SH-SY5Y (cell line): Measurements from ENCODE around the gene JSRP1.

ENCODE experiments used
- GATA2 ChIP-seq: IDR thresholded peaks from 2 replicates; pipeline ENCODE4 v1.6.1; 2011; ENCODE audit warnings: mild to moderate bottlenecking, low read depth, low read length
- GATA3 ChIP-seq: IDR thresholded peaks from 2 replicates; pipeline ENCODE4 v1.6.1; 2011; ENCODE audit warnings: low read depth, mild to moderate bottlenecking, low read length, moderate library complexity

The JSRP1 gene

GRCh38 chr19:2274931-2275535 lies 18.8 kb upstream of the JSRP1 start:
- no peak for TF ChIP-seq GATA2
- no peak for TF ChIP-seq GATA3

GRCh38 chr19:2274185-2274711 lies 18.0 kb upstream of the JSRP1 start:
- no peak for TF ChIP-seq GATA2
- no peak for TF ChIP-seq GATA3

DNA sequence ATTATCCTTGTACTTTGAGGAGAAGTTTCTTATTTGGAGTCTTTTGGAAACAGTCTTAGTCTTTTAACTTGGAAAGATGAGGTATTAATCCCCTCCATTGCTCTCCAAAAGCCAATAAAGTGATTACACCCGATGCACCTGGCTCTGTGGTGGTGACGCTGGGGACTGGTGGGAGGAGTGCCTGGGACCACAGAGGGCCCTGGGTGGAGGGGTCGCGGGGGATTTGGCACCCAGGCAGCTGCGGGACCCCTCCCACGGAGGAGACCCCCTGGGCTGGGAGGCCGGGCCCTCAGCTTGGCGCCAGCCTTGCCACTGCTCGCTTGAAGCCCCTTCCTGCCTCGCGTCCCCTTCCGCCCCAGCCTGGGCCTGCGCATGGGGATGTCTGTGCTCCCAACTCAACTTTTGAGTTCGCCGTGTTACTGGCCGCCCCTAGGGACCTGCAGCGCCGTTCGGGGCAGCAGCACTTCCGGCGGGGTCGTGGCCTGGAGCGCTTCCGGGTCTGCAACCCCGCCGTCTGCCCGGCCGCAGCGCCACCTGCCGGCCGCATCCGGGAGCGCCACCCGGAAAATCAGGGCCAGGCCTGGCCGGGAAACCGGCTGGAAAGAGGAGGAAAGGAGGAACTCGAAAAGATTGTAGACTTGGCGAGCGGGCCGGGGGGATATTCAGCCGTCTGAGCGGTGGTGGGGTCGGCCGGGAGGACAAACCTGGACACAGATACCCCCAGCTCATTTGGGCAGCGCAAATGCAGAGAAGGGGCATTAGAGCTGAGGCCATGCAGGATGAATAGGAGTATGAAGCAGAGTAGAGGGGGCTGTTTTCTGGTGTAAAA lies 17.4 kb upstream of the JSRP1 start:
- no peak for TF ChIP-seq GATA2
- no peak for TF ChIP-seq GATA3

DNA sequence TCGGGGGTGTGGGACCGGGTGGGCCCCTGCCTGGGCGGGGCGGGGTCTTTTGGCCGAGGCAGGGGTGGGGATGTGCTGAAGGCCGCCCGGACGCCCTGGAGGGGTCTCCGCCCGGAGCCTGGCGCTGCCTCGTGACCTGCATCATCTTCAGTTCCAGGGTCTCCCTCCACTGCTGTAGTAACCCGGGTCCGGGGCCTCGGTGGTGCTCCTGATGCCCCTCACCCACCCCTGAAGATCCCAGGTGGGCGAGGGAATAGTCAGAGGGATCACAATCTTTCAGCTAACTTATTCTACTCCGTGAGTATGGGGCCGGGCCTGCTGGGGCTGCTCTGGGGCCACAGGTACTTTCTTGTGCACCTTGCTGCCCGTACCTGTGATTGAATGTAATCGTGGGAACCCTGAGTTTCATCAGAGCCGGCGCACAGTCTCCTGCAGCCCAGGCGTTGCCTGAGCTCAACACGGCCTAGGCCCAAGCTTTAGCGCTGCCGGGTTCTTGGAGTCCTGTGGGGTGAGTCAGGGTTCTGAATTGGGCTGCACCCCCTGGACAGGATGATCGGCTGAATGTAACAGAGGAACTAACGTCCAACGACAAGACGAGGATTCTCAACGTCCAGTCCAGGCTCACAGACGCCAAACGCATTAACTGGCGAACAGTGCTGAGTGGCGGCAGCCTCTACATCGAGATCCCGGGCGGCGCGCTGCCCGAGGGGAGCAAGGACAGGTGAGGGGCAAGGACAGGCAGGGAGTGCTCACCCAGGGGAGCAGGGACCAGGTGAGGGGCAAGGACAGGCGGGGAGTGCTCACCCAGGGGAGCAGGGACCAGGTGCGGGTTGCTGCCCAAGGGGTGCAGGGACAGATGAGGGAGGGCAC lies 15.3 kb upstream of the JSRP1 start:
- no peak for TF ChIP-seq GATA3
- no peak for TF ChIP-seq GATA2

GRCh38 chr19:2270423-2271233 lies 14.4 kb upstream of the JSRP1 start:
- no peak for TF ChIP-seq GATA2
- TF ChIP-seq GATA3 = no peak

- TF ChIP-seq GATA3 (no peak), GATA2 (no peak)
Measured at GRCh38 chr19:2270157-2270422, 13.9 kb upstream of the JSRP1 start.

DNA sequence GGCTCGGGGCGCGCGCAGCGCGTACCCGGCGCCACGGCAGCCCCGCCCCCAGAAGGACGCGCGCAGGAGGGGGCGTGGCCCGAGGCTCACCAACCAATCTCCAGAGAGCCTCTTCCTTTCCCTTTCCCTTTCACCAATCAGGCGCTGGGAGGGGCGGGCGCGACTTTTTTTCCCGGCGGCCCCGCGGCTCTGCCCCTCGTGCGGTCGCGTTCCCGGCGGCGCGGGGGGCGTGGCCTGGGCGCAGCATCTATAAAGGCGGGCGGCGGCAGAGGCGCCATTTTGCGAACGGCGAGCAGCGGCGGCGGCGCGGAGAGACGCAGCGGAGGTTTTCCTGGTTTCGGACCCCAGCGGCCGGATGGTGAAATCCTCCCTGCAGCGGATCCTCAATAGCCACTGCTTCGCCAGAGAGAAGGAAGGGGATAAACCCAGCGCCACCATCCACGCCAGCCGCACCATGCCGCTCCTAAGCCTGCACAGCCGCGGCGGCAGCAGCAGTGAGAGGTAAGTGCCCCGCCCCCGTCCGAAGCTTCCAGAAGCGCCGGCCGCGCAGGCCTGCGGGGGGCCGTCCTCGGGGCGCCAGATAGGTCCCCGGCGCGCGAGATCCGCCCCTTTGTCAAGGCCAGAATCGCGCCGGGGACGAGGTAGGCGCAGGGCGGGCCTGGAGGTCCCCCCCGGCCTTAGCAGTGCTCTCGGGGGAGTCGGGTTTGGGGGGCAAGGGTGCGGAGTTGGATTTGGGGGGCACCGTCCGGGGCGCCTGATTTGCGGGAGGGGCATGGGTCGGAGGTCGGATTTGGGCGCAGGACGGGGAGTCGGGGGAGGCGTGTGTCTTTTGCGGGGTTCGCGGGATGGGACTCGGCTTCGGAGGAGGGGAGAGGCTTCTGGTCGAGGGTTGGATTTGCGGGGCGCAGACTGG lies 13.3 kb upstream of the JSRP1 start:
- TF ChIP-seq GATA2 (no peak), GATA3 (no peak)

DNA sequence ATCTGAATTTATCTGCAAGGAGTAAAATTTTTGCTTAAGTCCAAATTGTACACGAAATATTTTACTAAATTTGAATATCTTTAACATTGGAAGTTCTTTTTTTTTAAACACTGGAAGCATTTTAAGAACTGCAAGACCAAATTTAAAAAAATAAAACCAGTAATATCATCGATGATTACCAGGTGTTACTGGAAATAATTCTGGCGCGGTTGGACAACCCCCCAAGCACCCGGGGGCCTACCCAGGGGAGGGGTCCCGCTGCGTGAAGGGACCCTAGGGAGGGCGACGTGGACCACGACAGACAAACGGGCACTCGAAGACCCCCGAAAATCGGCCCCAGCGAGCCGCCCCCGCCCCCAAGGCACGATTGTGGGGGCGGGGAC lies 12.6 kb upstream of the JSRP1 start:
- no peak for TF ChIP-seq GATA3
- no peak for TF ChIP-seq GATA2

DNA sequence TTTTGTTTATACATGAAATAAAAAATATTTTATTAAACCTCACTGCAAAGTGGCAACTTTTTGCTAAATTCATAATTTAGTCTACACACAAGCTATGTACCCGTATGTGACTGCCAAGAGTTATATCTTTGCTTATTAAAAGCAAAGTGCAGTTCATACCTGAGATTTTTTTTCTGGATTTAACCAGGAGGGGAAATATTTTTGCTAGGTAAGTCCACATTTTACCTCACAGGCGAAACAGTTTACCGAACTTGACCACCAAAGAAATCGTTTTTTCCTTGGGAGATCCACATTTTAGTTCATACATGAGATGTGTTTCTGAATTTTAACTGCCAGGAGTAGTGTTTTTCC lies 12.2 kb upstream of the JSRP1 start:
- TF ChIP-seq GATA3 = no peak
- no peak for TF ChIP-seq GATA2

DNA sequence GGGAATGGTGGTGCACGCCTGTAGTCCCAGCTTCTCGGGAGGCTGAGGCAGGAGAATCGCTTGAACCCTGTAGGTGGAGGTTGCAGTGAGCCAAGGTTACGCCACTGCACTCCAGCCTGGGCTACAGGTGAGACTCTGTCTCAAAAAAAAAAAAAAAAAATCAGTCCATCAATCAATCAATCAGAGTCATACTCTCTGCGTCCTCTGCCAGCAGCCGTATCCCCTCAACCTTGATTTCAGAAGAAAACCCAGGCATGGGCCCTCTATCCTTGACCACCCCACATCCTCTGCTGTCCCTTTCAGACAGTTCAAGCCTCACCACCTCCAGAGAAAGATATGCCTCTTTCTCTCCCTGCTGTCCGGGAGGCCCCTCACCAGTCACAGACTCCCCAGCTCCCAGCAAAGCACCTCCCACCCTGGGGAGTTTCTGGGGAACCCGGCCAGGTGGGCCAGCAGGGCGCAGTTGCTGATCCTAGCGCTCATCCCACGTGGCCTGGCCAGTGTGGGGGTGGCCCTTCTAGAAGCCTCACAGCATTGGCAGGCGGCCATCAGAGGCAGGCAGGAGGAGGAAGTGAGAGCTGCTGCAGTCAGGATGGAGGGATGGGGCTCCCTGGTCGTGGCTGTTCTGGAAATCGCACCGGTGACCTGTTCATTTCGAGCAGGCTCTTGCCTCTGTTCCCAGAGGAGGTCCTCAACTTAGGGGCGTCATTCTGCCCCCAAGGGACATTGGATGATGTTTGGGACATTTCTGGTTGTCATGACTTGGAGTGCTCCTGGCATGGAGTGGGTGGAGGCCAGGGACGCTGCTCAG lies 10.2 kb upstream of the JSRP1 start:
- TF ChIP-seq GATA3 (no peak), GATA2 (no peak)

DNA sequence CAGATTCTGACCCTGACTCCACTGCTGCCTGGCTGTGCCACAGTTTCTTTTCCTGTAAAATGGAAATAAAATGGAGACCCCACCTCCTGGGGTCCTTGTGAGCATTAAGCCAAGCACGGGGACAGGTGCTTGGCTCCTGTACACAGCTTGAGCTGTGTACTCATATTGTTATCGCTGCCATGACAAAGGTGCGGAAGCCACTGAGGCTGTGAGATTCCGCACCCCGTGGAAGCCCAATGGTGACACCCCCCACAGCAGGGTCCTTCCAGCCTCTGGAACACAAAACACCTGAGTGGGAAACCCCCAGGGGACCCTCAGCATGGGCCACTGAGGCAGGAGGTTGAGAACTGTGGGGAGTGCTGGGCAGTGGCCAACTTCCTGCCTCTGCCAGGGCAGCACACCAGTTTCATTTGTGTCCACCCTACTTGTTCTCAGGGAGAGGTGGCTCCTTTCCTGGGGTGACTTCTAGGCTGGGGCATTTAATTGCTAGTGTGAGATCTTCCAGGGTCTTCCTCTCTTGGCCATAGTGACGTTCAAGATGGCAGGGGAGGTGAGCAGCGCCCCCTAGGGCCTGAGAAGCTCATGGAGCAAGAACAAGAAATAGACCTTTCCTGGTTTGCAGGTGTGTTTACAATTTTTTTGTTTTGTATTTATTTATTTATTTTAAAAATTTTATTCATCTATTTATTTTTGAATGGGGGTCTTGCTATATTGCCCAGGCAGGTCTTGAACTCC lies 5.4 kb upstream of the JSRP1 start:
- TF ChIP-seq GATA3 = no peak

- TF ChIP-seq GATA3 (no peak), GATA2 (no peak)
Measured at GRCh38 chr19:2260341-2260805, 4.2 kb upstream of the JSRP1 start.

- TF ChIP-seq GATA3 (no peak), GATA2 (no peak)
Measured at GRCh38 chr19:2259336-2259735, 3.1 kb upstream of the JSRP1 start.
